Liver (tissue), 9 donors: ENCODE results near the gene SLC25A21. TPM values are rescaled to one million over a fixed set of nuclear protein-coding genes. Genes with fewer than 3 reads are reported as not detected.

Experiments used
- DNase-seq: peaks from one replicate; pipeline ENCODE4 v3.0.0-alpha.2; 2017; ENCODE audit warnings: low spot score
- H3K27ac ChIP-seq, 2 donors: one replicate each; pipeline ENCODE4 v1.7.0; 2013; ENCODE audit warnings: inconsistent platforms in 2 of 2, low read length in 2 of 2, control low read depth in 1 of 2, low read depth in 1 of 2, mild to moderate bottlenecking in 1 of 2
- H3K27me3 ChIP-seq, 4 donors: one replicate each; pipeline versions ENCODE4 v1.6.1 to v1.7.0; 2013; ENCODE audit warnings: low read length in 3 of 4, inconsistent platforms in 1 of 4, mild to moderate bottlenecking in 1 of 4, moderate library complexity in 1 of 4; ENCODE audit not compliant: control insufficient read depth in 4 of 4, insufficient read depth in 4 of 4
- H3K36me3 ChIP-seq, 4 donors: one replicate each; pipeline versions ENCODE4 v1.6.1 to v1.7.0; 2013; ENCODE audit warnings: low read length in 3 of 4, mild to moderate bottlenecking in 3 of 4, low read depth in 1 of 4, moderate library complexity in 1 of 4; ENCODE audit not compliant: control insufficient read depth in 4 of 4, insufficient read depth in 3 of 4
- H3K4me1 ChIP-seq, 4 donors: one replicate each; pipeline versions ENCODE4 v1.6.1 to v1.7.0; 2013; ENCODE audit warnings: low read length in 3 of 4, mild to moderate bottlenecking in 3 of 4, moderate library complexity in 1 of 4; ENCODE audit not compliant: control insufficient read depth in 4 of 4, insufficient read depth in 4 of 4
- H3K4me3 ChIP-seq, 3 donors: one replicate each; pipeline versions ENCODE4 v1.6.1 to v1.7.0; 2013; ENCODE audit warnings: low read length in 3 of 3, control low read depth in 1 of 3, low read depth in 1 of 3, mild to moderate bottlenecking in 1 of 3
- H3K9ac ChIP-seq, 2 donors: one replicate each; pipeline ENCODE4 v1.7.0; 2013; ENCODE audit warnings: low read length in 2 of 2, mild to moderate bottlenecking in 2 of 2, moderate library complexity in 2 of 2, control low read depth in 1 of 2, low read depth in 1 of 2
- H3K9me3 ChIP-seq, 4 donors: one replicate each; pipeline versions ENCODE4 v1.6.1 to v1.7.0; 2013; ENCODE audit warnings: low read length in 3 of 4; ENCODE audit not compliant: control insufficient read depth in 4 of 4
- EGR1 ChIP-seq, 2 donors: IDR thresholded peaks; 2 replicates each; pipeline ENCODE4 v1.6.1; 2016 to 2018; ENCODE audit warnings: antibody characterized with exemption in 2 of 2, low read depth in 2 of 2
- FOXA1 ChIP-seq: IDR thresholded peaks from 2 replicates; pipeline ENCODE4 v1.6.1; 2016; ENCODE audit warnings: antibody characterized with exemption
- FOXA2 ChIP-seq: IDR thresholded peaks from 2 replicates; pipeline ENCODE4 v1.6.1; 2016; ENCODE audit warnings: antibody characterized with exemption
- GABPA ChIP-seq, 2 donors: IDR thresholded peaks in 1 of 2; conservative IDR thresholded peaks in 1 of 2; 2 replicates each; pipeline ENCODE4 v1.6.1; 2016; ENCODE audit warnings: antibody characterized with exemption in 2 of 2, mild to moderate bottlenecking in 1 of 2, moderate library complexity in 1 of 2
- HNF4G ChIP-seq: IDR thresholded peaks from 2 replicates; pipeline ENCODE4 v1.6.1; 2016; ENCODE audit warnings: antibody characterized with exemption
- JUND ChIP-seq, 2 donors: IDR thresholded peaks; 2 replicates each; pipeline ENCODE4 v1.6.1; 2016; ENCODE audit warnings: antibody characterized with exemption in 2 of 2
- MAX ChIP-seq: IDR thresholded peaks from 2 replicates; pipeline ENCODE4 v1.6.1; 2016; ENCODE audit warnings: antibody characterized with exemption
- RXRA ChIP-seq, 2 donors: IDR thresholded peaks; 2 replicates each; pipeline ENCODE4 v1.6.1; 2017 to 2018; ENCODE audit warnings: antibody characterized with exemption in 2 of 2, mild to moderate bottlenecking in 1 of 2
- YY1 ChIP-seq: IDR thresholded peaks from 2 replicates; pipeline ENCODE4 v1.6.1; 2016; ENCODE audit warnings: antibody characterized with exemption, mild to moderate bottlenecking
- WGBS: extraction: QIAGEN DNeasy Blood & Tissue Kit; methylation state at CpG from one replicate; pipeline ENCODE4 v1.1.7; 2013; 5-methylcytosine and 5-hydroxymethylcytosine counted together
- polyA plus RNA-seq, 2 donors: library from polyadenylated mRNA; stranded (reverse) in 1 of 2; unstranded in 1 of 2; fragments of 200-250 nt in 1 of 2; fragments of >200 nt in 1 of 2; fragmentation: Nextera tagmentation in 1 of 2; extraction: Ambion mirVana in 1 of 2; gene quantifications; one replicate each; pipeline versions ENCODE4 v1.2.1 to v1.2.3, GENCODE V29; 2013 to 2015
- total RNA-seq, 2 donors: library from RNA; depleted of rRNA; stranded (reverse); fragments of >200 nt; gene quantifications; one replicate each; pipeline ENCODE4 v1.2.3, GENCODE V29; 2014
- TF ChIP-seq, protein P1 (sequence below): IDR thresholded peaks from 2 replicates; pipeline ENCODE4 v1.6.1; 2016; ENCODE audit warnings: antibody characterized with exemption
- TF ChIP-seq, protein P2 (sequence below): IDR thresholded peaks from 2 replicates; pipeline ENCODE4 v1.6.1; 2016; ENCODE audit warnings: antibody characterized with exemption
- TF ChIP-seq, protein P3 (sequence below): fragments of 150-350 bp; IDR thresholded peaks from 2 replicates; pipeline ENCODE4 v1.5.1; 2017; ENCODE audit warnings: improper control_type of control experiment, low read depth, low read length; ENCODE audit not compliant: missing input control
- donor health status: healthy.
- donor health status: healthy.
- donor health status: healthy.
- donor health status: healthy.
- donor health status: healthy.

The SLC25A21 gene
- total and polyA plus RNA-seq, 4 donors = 0.13 to 24.3 (median 0.23) TPM

- TF ChIP-seq GABPA (IDR thresholded peaks at IDR 0.05 in 1 of 2, conservative IDR thresholded peaks at IDR 0.05 in 1 of 2) = no peak
Observed at GRCh38 chr14:36690311-36691040, 481.9 kb downstream of the SLC25A21 start (continued).

GRCh38 chr14:36684946-36685345, 487.5 kb downstream of the SLC25A21 start:
- no peak overlapping the region for H3K4me3 ChIP-seq
- TF ChIP-seq, protein P1, sequence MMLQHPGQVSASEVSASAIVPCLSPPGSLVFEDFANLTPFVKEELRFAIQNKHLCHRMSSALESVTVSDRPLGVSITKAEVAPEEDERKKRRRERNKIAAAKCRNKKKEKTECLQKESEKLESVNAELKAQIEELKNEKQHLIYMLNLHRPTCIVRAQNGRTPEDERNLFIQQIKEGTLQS = no peak
- TF ChIP-seq FOXA1 = no peak
- no peak overlapping the region for H3K9ac ChIP-seq
- H3K9me3 ChIP-seq = no peaks in the 10 kb centered on the region
- H3K27me3 ChIP-seq = peaks cover 0 to 6% (median 0%) of the 10 kb centered on the region in 4 donors
- H3K36me3 ChIP-seq = no peaks in the 10 kb centered on the region
- H3K27ac ChIP-seq = no peak overlapping the region
- DNase-seq = no peak
- no peaks in the 10 kb centered on the region for H3K4me1 ChIP-seq
- 95% methylated on average over 3 of the region's 3 CpGs for WGBS

DNA sequence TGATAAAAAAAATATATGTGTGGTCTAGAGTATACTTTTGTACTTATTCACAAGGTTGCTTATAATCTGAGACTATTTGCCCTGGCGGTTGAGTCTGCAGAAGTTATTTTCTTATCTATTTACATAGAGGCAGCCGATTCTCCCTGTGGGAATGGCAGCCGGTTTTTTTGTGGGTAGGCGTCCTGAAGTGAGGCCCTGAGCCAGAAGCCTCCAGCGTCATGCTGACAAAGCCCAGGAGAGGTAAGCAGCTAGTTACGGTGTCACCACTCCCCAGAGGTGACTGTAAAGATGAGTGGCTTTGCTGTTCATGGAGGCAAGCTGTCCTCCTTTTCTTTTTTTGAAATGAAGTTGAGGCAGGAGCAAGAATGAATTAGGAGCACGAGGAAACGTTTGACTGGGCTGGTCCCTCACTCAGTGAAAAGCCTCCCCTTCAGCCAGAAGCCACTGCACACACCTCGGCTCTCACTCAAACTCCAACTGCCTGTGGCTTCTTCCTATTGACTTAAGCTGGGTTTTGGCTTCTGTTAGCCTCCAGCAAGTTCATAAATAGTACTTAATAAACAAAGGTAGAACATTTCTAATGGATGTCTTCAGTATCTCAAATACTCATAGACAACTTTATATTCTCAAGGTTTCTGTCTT, 489.2 kb downstream of the SLC25A21 start:
- Histone ChIP-seq H3K9me3 (no peaks in the 10 kb centered on the region), H3K4me1 (no peaks in the 10 kb centered on the region), H3K9ac (no peak overlapping the region)

More for the DNA sequence above, 489.2 kb downstream of the SLC25A21 start:
- H3K36me3 ChIP-seq = no peaks in the 10 kb centered on the region
- no peak for TF ChIP-seq EGR1 (IDR thresholded peaks at IDR 0.05; ENCODE audit: low read depth in 2 of 2)
- TF ChIP-seq FOXA2 = no peak
- no peak for TF ChIP-seq GABPA (IDR thresholded peaks at IDR 0.05 in 1 of 2, conservative IDR thresholded peaks at IDR 0.05 in 1 of 2)
- no peak for TF ChIP-seq RXRA (IDR thresholded peaks at IDR 0.05)
- TF ChIP-seq JUND (IDR thresholded peaks at IDR 0.05) = no peak
- no peak for TF ChIP-seq MAX
- TF ChIP-seq, protein P1 = no peak
- TF ChIP-seq, protein P2, sequence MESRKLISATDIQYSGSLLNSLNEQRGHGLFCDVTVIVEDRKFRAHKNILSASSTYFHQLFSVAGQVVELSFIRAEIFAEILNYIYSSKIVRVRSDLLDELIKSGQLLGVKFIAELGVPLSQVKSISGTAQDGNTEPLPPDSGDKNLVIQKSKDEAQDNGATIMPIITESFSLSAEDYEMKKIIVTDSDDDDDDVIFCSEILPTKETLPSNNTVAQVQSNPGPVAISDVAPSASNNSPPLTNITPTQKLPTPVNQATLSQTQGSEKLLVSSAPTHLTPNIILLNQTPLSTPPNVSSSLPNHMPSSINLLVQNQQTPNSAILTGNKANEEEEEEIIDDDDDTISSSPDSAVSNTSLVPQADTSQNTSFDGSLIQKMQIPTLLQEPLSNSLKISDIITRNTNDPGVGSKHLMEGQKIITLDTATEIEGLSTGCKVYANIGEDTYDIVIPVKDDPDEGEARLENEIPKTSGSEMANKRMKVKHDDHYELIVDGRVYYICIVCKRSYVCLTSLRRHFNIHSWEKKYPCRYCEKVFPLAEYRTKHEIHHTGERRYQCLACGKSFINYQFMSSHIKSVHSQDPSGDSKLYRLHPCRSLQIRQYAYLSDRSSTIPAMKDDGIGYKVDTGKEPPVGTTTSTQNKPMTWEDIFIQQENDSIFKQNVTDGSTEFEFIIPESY = no peak
- no peak for TF ChIP-seq YY1
- no peak for TF ChIP-seq HNF4G
- TF ChIP-seq, protein P3, sequence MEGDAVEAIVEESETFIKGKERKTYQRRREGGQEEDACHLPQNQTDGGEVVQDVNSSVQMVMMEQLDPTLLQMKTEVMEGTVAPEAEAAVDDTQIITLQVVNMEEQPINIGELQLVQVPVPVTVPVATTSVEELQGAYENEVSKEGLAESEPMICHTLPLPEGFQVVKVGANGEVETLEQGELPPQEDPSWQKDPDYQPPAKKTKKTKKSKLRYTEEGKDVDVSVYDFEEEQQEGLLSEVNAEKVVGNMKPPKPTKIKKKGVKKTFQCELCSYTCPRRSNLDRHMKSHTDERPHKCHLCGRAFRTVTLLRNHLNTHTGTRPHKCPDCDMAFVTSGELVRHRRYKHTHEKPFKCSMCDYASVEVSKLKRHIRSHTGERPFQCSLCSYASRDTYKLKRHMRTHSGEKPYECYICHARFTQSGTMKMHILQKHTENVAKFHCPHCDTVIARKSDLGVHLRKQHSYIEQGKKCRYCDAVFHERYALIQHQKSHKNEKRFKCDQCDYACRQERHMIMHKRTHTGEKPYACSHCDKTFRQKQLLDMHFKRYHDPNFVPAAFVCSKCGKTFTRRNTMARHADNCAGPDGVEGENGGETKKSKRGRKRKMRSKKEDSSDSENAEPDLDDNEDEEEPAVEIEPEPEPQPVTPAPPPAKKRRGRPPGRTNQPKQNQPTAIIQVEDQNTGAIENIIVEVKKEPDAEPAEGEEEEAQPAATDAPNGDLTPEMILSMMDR = no peak
- 53% methylated on average over 9 of the region's 9 CpGs for WGBS
- DNase-seq = no peak
- H3K4me3 ChIP-seq = no peak overlapping the region
- H3K27me3 ChIP-seq = peaks cover 0 to 6% (median 0%) of the 10 kb centered on the region in 4 donors
- no peak overlapping the region for H3K27ac ChIP-seq
